IMR-90 (cell line): ENCODE measurements around the gene ITPRID1. TPM values are rescaled to one million over a fixed set of nuclear protein-coding genes. Genes with fewer than 3 reads are reported as not detected.

Experiments
- ATAC-seq: fragments of 200-7000 bp; cut with Tn5 transposase; 2 replicates; pipeline ENCODE4 v1.9.1; 2020; ENCODE audit warnings: low read depth, mild to moderate bottlenecking, moderate library complexity
- BruUV-seq: library from RNA; stranded (reverse); fragments of 400-500 nt; replicated peaks from 2 replicates; lab custom pipeline; 2021; lab: Mats Ljungman, UMichigan
- CTCF ChIA-PET: fragments of 300-600 bp; formaldehyde crosslinking; extraction: SDS; loops from one replicate; lab custom pipeline; 2021; ENCODE audit warnings: antibody characterized with exemption; lab: Yijun Ruan, JAX
- POLR2A ChIA-PET: fragments of 300-600 bp; sonication (Branson Sonifier 250); formaldehyde crosslinking; loops from one replicate; lab custom pipeline; 2022; ENCODE audit warnings: antibody characterized with exemption; ENCODE audit not compliant: unreplicated experiment; lab: Charles Lee
- DNase-seq: peaks from one replicate; pipeline ENCODE4 v3.0.0; 2013
- H2AFZ ChIP-seq: replicated peaks from 2 replicates; pipeline ENCODE3; 2013; ENCODE audit warnings: low read length, mild to moderate bottlenecking; ENCODE audit not compliant: poor library complexity
- H2AK5ac ChIP-seq: 2 replicates; pipeline ENCODE4 v1.6.1; 2013; ENCODE audit warnings: low read depth, low read length, inconsistent platforms
- H2AK9ac ChIP-seq: replicated peaks from 2 replicates; pipeline ENCODE3; 2013; ENCODE audit warnings: mild to moderate bottlenecking, low read depth, low read length, moderate library complexity; ENCODE audit not compliant: poor library complexity
- H2BK120ac ChIP-seq: 2 replicates; pipeline ENCODE4 v1.6.1; 2013; ENCODE audit warnings: low read depth, low read length, inconsistent platforms
- H2BK15ac ChIP-seq: 3 replicates; pipeline ENCODE4 v1.6.1; 2013; ENCODE audit warnings: low read depth, low read length, inconsistent platforms
- H2BK20ac ChIP-seq: 2 replicates; pipeline ENCODE4 v1.6.1; 2013; ENCODE audit warnings: low read depth, mild to moderate bottlenecking, inconsistent platforms, low read length, moderate library complexity
- H2BK5ac ChIP-seq: 2 replicates; pipeline ENCODE4 v1.6.1; 2013; ENCODE audit warnings: mild to moderate bottlenecking, low read depth, low read length, inconsistent platforms; ENCODE audit not compliant: poor library complexity, severe bottlenecking
- H3K14ac ChIP-seq: replicated peaks from 2 replicates; pipeline ENCODE4 v1.6.1; 2013; ENCODE audit warnings: low read depth, low read length, inconsistent platforms
- H3K18ac ChIP-seq: 2 replicates; pipeline ENCODE4 v1.6.1; 2013; ENCODE audit warnings: low read depth, low read length, control low read depth
- H3K23ac ChIP-seq: 2 replicates; pipeline ENCODE4 v1.6.1; 2013; ENCODE audit warnings: low read depth, low read length, inconsistent platforms
- H3K27ac ChIP-seq: 2 replicates; pipeline ENCODE4 v1.5.1; 2013; ENCODE audit warnings: mild to moderate bottlenecking, control low read depth, low read length; ENCODE audit not compliant: insufficient read depth
- H3K27me3 ChIP-seq: 2 replicates; pipeline ENCODE4 v1.6.1; 2013; ENCODE audit warnings: low read length; ENCODE audit not compliant: control insufficient read depth, insufficient read depth
- H3K36me3 ChIP-seq: 2 replicates; pipeline ENCODE4 v1.6.1; 2013; ENCODE audit warnings: low read length, mixed read lengths; ENCODE audit not compliant: control insufficient read depth, insufficient read depth
- H3K4ac ChIP-seq: 2 replicates; pipeline ENCODE4 v1.6.1; 2013; ENCODE audit warnings: low read depth, low read length, inconsistent platforms
- H3K4me1 ChIP-seq: 2 replicates; pipeline ENCODE4 v1.6.1; 2013; ENCODE audit warnings: low read length, mixed read lengths; ENCODE audit not compliant: control insufficient read depth, insufficient read depth
- H3K4me2 ChIP-seq: 2 replicates; pipeline ENCODE4 v1.6.1; 2013; ENCODE audit warnings: low read depth, mild to moderate bottlenecking, control low read depth, low read length, moderate library complexity
- H3K4me3 ChIP-seq: 2 replicates; pipeline ENCODE4 v1.5.1; 2013; ENCODE audit warnings: low read depth, mild to moderate bottlenecking, control low read depth, low read length, moderate library complexity; ENCODE audit not compliant: insufficient read depth
- H3K56ac ChIP-seq: 2 replicates; pipeline ENCODE4 v1.6.1; 2013; ENCODE audit warnings: low read length, inconsistent platforms; ENCODE audit not compliant: insufficient read depth; ENCODE audit errors: extremely low read depth
- H3K79me1 ChIP-seq, 2 experiments: 2 replicates each; pipeline ENCODE4 v1.6.1; 2013; ENCODE audit warnings: low read length in 2 of 2, inconsistent platforms in 1 of 2, low read depth in 1 of 2
- H3K9ac ChIP-seq: 2 replicates; pipeline ENCODE4 v1.6.1; 2013; ENCODE audit warnings: low read depth, low read length, control low read depth
- H3K9me1 ChIP-seq: 2 replicates; pipeline ENCODE4 v1.6.1; 2013; ENCODE audit warnings: low read length, inconsistent platforms; ENCODE audit not compliant: insufficient read depth
- H3K9me3 ChIP-seq: 2 replicates; pipeline ENCODE4 v1.6.1; 2013; ENCODE audit warnings: low read length; ENCODE audit not compliant: control insufficient read depth, insufficient read depth
- H4K20me1 ChIP-seq: 2 replicates; pipeline ENCODE4 v1.6.1; 2013; ENCODE audit warnings: low read length, inconsistent platforms; ENCODE audit not compliant: insufficient read depth
- H4K5ac ChIP-seq: 2 replicates; pipeline ENCODE4 v1.6.1; 2013; ENCODE audit warnings: mild to moderate bottlenecking, low read depth, low read length, control low read depth
- H4K8ac ChIP-seq, 2 experiments: 2 replicates each; pipeline ENCODE4 v1.6.1; 2013; ENCODE audit warnings: low read depth in 2 of 2, low read length in 2 of 2, control low read depth in 1 of 2, inconsistent platforms in 1 of 2
- H4K91ac ChIP-seq: 2 replicates; pipeline ENCODE4 v1.6.1; 2013; ENCODE audit warnings: low read depth, low read length, inconsistent platforms; ENCODE audit not compliant: insufficient read depth
- CEBPB ChIP-seq: IDR thresholded peaks from 2 replicates; pipeline ENCODE4 v1.6.1; 2012; ENCODE audit warnings: low read depth, low read length, improper control_type of control experiment
- CHD1 ChIP-seq: IDR thresholded peaks from 2 replicates; pipeline ENCODE4 v1.6.1; 2012; ENCODE audit warnings: low read depth, low read length, improper control_type of control experiment
- FOS ChIP-seq: fragments of 150-350 bp; IDR thresholded peaks from 2 replicates; pipeline ENCODE4 v1.6.1; 2016; ENCODE audit warnings: low read depth, low read length
- MAFK ChIP-seq: IDR thresholded peaks from 2 replicates; pipeline ENCODE4 v1.6.1; 2012; ENCODE audit warnings: low read depth, low read length, improper control_type of control experiment
- MAZ ChIP-seq: IDR thresholded peaks from 2 replicates; pipeline ENCODE4 v1.6.1; 2012; ENCODE audit warnings: low read depth, mild to moderate bottlenecking, low read length, improper control_type of control experiment, moderate library complexity, borderline replicate concordance
- MXI1 ChIP-seq: IDR thresholded peaks from 2 replicates; pipeline ENCODE4 v1.6.1; 2012; ENCODE audit warnings: low read depth, mild to moderate bottlenecking, low read length, moderate library complexity, borderline replicate concordance
- NFE2L2 ChIP-seq: fragments of 150-350 bp; IDR thresholded peaks from 2 replicates; pipeline ENCODE4 v1.6.1; 2016; ENCODE audit warnings: low read depth, mild to moderate bottlenecking, low read length
- POLR2A ChIP-seq: IDR thresholded peaks from 2 replicates; pipeline ENCODE4 v1.6.1; 2012; ENCODE audit warnings: mild to moderate bottlenecking, low read depth, low read length
- RAD21 ChIP-seq: IDR thresholded peaks from 2 replicates; pipeline ENCODE4 v1.6.1; 2012; ENCODE audit warnings: low read length, improper control_type of control experiment
- RCOR1 ChIP-seq: IDR thresholded peaks from 2 replicates; pipeline ENCODE4 v1.6.1; 2012; ENCODE audit warnings: mild to moderate bottlenecking, low read length, improper control_type of control experiment; ENCODE audit not compliant: insufficient replicate concordance
- RFX5 ChIP-seq: IDR thresholded peaks from 2 replicates; pipeline ENCODE4 v1.8.0; 2012; ENCODE audit warnings: low read depth, mild to moderate bottlenecking, low read length, moderate library complexity
- SMC3 ChIP-seq: fragments of 150-350 bp; IDR thresholded peaks from 2 replicates; pipeline ENCODE4 v1.6.1; 2016; ENCODE audit warnings: low read depth, mild to moderate bottlenecking, antibody characterized with exemption, low read length, moderate library complexity
- WGBS, 2 experiments: methylation state at CpG; one replicate each; pipeline versions ENCODE4 v1.1.5 to v1.1.7; 2013; ENCODE audit warnings: missing lambda C conversion rate in 2 of 2; ENCODE audit not compliant: insufficient read length in 1 of 2; ENCODE audit errors: extremely low coverage in 2 of 2; 5-methylcytosine and 5-hydroxymethylcytosine counted together
- dilution Hi-C: fragments of 300-500 bp; cut with HindIII; formaldehyde crosslinking; loops from one replicate; pipeline ENCODE4 v1.14.3; 2018; ENCODE audit warnings: low sequenced_read_pairs; ENCODE audit not compliant: unreplicated experiment
- in situ Hi-C: fragments of 300-500 bp; cut with MboI; formaldehyde crosslinking; loops from 3 replicates; pipeline ENCODE4 v1.14.3; 2019; ENCODE audit warnings: low sequenced_read_pairs, inconsistent platforms, mixed read lengths
- intact Hi-C: fragments of 100-400 bp; cut with micrococcal nuclease; formaldehyde crosslinking; loops from 2 replicates; pipeline ENCODE4 v1.10.0; 2022
- polyA plus RNA-seq, 3 experiments: library from polyadenylated mRNA; depleted of rRNA; stranded (reverse); fragments of >200 nt; gene quantifications; 2 replicates each; pipeline ENCODE4 v1.2.3, GENCODE V29; 2012; ENCODE audit warnings: low replicate concordance in 1 of 3
- total RNA-seq: library from RNA; depleted of rRNA; stranded (reverse); fragments of >200 nt; gene quantifications from 2 replicates; pipeline ENCODE4 v1.2.3, GENCODE V29; 2012
- TF ChIP-seq, protein P1 (sequence below): fragments of 150-350 bp; IDR thresholded peaks from 2 replicates; pipeline ENCODE4 v1.6.1; 2017; ENCODE audit warnings: mild to moderate bottlenecking, antibody characterized with exemption, low read length, low read depth
- TF ChIP-seq, protein P2 (sequence below): fragments of 150-350 bp; IDR thresholded peaks from 2 replicates; pipeline ENCODE4 v1.6.1; 2016; ENCODE audit warnings: low read depth, mild to moderate bottlenecking, low read length, moderate library complexity, borderline replicate concordance
- TF ChIP-seq, protein P3 (sequence below): conservative IDR thresholded peaks from 2 replicates; pipeline ENCODE4 v1.5.1; 2012; ENCODE audit warnings: mild to moderate bottlenecking, low read depth, low read length, improper control_type of control experiment

Gene ITPRID1
- total and polyA plus RNA-seq, 2 of the 4 experiments (the other 2 are of a cell fraction) = not detected

DNA sequence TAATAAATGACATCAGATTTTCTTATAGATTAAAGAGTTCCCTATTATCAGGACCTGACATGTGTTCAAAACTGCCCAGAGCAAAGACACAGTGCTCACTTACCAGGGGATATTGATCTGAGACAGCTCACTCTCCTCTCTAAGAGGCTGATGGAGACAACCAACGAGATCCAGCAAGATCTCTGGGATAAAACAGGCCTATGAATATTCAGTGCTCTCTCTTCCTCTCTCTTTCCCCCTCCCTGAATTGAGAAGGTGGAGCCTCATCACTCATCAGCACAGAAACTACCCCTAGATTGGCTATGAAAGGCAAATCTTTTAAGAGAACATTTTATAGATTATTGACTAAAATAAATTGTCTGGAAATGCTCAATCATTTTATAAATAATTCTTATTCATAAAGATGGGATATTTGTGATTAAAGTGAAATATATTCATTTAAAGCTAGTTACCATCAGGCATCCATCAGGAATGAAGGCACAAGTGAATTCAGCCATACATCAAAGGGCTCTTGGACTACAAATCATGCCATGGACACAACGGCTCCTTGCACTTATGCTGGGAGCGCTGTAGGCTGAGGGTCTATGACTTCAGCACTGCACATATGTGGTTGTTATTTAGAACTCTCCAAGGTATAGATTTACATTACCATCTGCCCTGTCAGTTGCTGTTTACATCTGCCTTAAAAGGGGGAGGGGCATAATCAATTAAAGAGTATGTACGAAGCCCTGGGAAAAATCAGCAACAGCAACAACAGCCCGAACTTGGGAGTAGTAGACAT lies 169.7 kb downstream of the ITPRID1 start:
- Histone ChIP-seq H2BK15ac (no peak overlapping the region), H3K79me1 (no peaks in the 10 kb centered on the region), H3K23ac (no peak overlapping the region), H4K20me1 (no peaks in the 10 kb centered on the region), H3K14ac (no peak overlapping the region), H3K9ac (no peak overlapping the region), H3K4me3 (no peak overlapping the region), H2AK9ac (no peak overlapping the region), H2AFZ (no peak overlapping the region), H2BK5ac (no peak overlapping the region), H4K5ac (no peak overlapping the region), H3K9me3 (no peaks in the 10 kb centered on the region), H4K8ac (no peak overlapping the region), H3K9me1 (no peaks in the 10 kb centered on the region), H3K4ac (no peak overlapping the region), H3K27ac (no peak overlapping the region), H3K4me1 (no peaks in the 10 kb centered on the region), H3K27me3 (no peaks in the 10 kb centered on the region; the same call in 1 of the 2 replicates), H3K36me3 (no peaks in the 10 kb centered on the region), H4K91ac (no peak overlapping the region), H3K4me2 (no peak overlapping the region), H3K56ac (no peak overlapping the region), H2BK20ac (no peak overlapping the region), H2BK120ac (no peak overlapping the region), H2AK5ac (no peak overlapping the region), H3K18ac (no peak overlapping the region)
- no peak for TF ChIP-seq POLR2A
- TF ChIP-seq NFE2L2 = no peak
- TF ChIP-seq, protein P1, sequence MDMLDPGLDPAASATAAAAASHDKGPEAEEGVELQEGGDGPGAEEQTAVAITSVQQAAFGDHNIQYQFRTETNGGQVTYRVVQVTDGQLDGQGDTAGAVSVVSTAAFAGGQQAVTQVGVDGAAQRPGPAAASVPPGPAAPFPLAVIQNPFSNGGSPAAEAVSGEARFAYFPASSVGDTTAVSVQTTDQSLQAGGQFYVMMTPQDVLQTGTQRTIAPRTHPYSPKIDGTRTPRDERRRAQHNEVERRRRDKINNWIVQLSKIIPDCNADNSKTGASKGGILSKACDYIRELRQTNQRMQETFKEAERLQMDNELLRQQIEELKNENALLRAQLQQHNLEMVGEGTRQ = no peak
- no peak for TF ChIP-seq RAD21
- no peak for TF ChIP-seq RCOR1
- no peak for TF ChIP-seq MAZ
- TF ChIP-seq, protein P2, sequence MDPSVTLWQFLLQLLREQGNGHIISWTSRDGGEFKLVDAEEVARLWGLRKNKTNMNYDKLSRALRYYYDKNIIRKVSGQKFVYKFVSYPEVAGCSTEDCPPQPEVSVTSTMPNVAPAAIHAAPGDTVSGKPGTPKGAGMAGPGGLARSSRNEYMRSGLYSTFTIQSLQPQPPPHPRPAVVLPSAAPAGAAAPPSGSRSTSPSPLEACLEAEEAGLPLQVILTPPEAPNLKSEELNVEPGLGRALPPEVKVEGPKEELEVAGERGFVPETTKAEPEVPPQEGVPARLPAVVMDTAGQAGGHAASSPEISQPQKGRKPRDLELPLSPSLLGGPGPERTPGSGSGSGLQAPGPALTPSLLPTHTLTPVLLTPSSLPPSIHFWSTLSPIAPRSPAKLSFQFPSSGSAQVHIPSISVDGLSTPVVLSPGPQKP = no peak
- no peak for TF ChIP-seq SMC3
- no peak for TF ChIP-seq CEBPB
- TF ChIP-seq FOS = no peak
- no peak for TF ChIP-seq RFX5
- no peak for TF ChIP-seq CHD1
- no peak for TF ChIP-seq MXI1
- TF ChIP-seq MAFK = no peak
- TF ChIP-seq, protein P3, sequence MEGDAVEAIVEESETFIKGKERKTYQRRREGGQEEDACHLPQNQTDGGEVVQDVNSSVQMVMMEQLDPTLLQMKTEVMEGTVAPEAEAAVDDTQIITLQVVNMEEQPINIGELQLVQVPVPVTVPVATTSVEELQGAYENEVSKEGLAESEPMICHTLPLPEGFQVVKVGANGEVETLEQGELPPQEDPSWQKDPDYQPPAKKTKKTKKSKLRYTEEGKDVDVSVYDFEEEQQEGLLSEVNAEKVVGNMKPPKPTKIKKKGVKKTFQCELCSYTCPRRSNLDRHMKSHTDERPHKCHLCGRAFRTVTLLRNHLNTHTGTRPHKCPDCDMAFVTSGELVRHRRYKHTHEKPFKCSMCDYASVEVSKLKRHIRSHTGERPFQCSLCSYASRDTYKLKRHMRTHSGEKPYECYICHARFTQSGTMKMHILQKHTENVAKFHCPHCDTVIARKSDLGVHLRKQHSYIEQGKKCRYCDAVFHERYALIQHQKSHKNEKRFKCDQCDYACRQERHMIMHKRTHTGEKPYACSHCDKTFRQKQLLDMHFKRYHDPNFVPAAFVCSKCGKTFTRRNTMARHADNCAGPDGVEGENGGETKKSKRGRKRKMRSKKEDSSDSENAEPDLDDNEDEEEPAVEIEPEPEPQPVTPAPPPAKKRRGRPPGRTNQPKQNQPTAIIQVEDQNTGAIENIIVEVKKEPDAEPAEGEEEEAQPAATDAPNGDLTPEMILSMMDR = no peak
- CTCF ChIA-PET = no interaction called here
- in situ Hi-C loops = no loop called here
- ATAC-seq = no peak
- BruUV-seq = no TSS peak
- dilution Hi-C loops = no loop called here
- intact Hi-C loops = no loop called here
- POLR2A ChIA-PET = no interaction called here
- WGBS, 2 experiments = 20% methylated on average over 1 of the region's 5 CpGs; no CpG with 5 or more reads in 1 of the 2 experiments
- DNase-seq = no peak
